Brain microvascular endothelial cell (primary cell): ENCODE data around the gene DACH1.

Source experiments
- DNase-seq: peaks from one replicate; pipeline ENCODE4 v3.0.0-alpha.2; 2020
- H3K27ac ChIP-seq: fragments of 250-450 bp; sonication (Bioruptor Pico); 2 replicates; pipeline ENCODE4 v1.5.1; 2020; ENCODE audit warnings: mild to moderate bottlenecking, moderate library complexity
- H3K27me3 ChIP-seq: fragments of 250-450 bp; sonication (Bioruptor Pico); replicated peaks from 2 replicates; pipeline ENCODE4 v1.5.1; 2020; ENCODE audit warnings: mild to moderate bottlenecking
- H3K36me3 ChIP-seq: fragments of 250-450 bp; sonication (Bioruptor Pico); replicated peaks from 2 replicates; pipeline ENCODE4 v1.5.1; 2020; ENCODE audit warnings: mild to moderate bottlenecking
- H3K4me3 ChIP-seq: 2 replicates; pipeline ENCODE4 v1.5.1; 2011; ENCODE audit warnings: low read depth, mild to moderate bottlenecking, control low read depth, low read length, moderate library complexity
- in situ Hi-C: cut with HindIII; loops from 2 replicates; pipeline ENCODE4 v1.10.0; 2017; ENCODE audit warnings: low sequenced_read_pairs, low pct_ligation_motif_present
- TF ChIP-seq, protein P1 (sequence below): IDR thresholded peaks from 2 replicates; pipeline ENCODE4 v1.5.1; 2011; ENCODE audit warnings: low read depth, mild to moderate bottlenecking, moderate library complexity, low read length, control low read depth, inconsistent platforms; ENCODE audit errors: missing control alignments

Gene DACH1

DNA sequence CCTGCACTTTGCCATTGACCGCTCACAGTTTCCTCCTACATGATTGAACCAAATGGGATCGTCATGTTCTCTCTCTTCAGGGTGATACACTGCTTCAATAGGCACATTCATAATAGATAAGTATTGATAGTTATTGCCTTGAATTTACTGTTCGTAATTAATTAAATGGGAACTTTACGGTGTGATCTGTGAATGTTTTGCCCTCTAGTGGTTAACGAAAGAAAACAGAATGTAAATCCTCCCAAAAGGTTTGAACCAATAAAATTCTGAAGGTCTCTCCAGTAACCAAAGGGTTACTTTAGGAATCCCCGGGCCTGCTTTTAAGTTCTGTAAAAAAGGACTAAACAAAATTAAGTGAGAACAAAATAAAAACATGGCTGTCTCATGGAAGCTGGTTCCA is 389.3 kb downstream of the DACH1 start:
- Histone ChIP-seq H3K27ac (no peak overlapping the region), H3K4me3 (no peak overlapping the region), H3K36me3 (no peaks in the 10 kb centered on the region), H3K27me3 (no peaks in the 10 kb centered on the region)
- in situ Hi-C loops, result no loop called here
- TF ChIP-seq, protein P1, sequence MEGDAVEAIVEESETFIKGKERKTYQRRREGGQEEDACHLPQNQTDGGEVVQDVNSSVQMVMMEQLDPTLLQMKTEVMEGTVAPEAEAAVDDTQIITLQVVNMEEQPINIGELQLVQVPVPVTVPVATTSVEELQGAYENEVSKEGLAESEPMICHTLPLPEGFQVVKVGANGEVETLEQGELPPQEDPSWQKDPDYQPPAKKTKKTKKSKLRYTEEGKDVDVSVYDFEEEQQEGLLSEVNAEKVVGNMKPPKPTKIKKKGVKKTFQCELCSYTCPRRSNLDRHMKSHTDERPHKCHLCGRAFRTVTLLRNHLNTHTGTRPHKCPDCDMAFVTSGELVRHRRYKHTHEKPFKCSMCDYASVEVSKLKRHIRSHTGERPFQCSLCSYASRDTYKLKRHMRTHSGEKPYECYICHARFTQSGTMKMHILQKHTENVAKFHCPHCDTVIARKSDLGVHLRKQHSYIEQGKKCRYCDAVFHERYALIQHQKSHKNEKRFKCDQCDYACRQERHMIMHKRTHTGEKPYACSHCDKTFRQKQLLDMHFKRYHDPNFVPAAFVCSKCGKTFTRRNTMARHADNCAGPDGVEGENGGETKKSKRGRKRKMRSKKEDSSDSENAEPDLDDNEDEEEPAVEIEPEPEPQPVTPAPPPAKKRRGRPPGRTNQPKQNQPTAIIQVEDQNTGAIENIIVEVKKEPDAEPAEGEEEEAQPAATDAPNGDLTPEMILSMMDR, result peak; percentile 47
- no peak for DNase-seq

DNA sequence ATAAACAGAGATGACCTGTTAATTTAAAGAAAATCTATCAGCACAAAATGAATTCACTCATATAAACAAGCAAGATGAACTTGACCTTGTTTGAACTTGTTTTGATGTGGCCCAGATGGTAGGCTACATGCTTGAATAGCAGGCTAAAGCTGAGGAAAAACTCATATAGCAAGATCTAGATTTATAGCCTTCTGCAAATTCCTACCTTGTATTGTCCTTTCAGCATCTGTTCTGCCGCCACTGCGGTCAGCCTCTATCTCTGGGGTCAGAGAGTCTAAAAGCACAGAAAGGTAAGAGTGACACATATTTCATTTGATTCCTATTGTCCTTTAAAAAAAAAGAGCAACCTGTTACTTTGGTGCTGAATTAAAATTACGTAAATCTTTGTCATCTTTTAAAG is 392.1 kb downstream of the DACH1 start:
- Histone ChIP-seq H3K27me3 (no peaks in the 10 kb centered on the region), H3K27ac (no peak overlapping the region), H3K36me3 (no peaks in the 10 kb centered on the region), H3K4me3 (no peak overlapping the region)
- TF ChIP-seq, protein P1, result no peak
- DNase-seq, result no peak
- in situ Hi-C loops, result no loop called here

DNA sequence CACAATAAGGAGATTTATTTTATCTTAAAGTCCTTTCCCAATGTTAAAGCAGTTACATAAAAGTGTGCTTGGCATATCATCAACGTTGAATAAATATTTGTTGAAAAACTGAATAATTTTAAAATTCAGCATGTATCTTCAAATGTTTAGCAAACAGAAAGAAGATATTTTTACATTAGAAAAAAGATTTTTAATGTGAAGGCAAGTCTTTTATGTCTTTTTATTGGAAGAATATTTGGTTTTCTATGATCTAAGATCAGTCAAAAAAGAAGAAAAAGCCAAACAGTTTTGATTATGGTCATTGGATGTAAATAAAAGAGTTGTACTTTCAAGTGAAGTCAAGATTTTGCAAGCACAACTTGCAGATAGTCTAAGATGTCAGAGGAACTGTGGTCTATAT is 397.4 kb downstream of the DACH1 start:
- in situ Hi-C loops, result no loop called here

DNA sequence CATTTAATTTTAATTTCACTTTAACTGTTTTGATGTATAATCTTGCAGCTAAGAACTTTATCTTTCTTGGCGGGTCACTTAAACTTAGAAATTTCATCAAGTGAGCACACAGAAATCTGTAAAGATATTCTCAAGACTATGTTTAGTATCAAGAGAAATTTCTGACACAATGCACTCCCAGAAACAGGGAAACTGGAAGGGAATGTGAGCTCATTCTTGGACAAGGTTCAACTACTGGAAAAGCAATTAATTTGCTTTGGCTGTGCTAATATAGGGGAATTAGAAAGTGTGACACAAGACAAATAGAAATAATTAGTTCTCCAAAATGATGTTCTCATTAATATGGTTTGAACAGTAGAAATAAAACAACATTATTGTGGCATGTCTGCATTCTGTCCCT is 402.3 kb downstream of the DACH1 start:
- TF ChIP-seq, protein P1, result no peak
- Histone ChIP-seq H3K27me3 (no peaks in the 10 kb centered on the region), H3K4me3 (no peak overlapping the region), H3K36me3 (no peaks in the 10 kb centered on the region), H3K27ac (no peak overlapping the region)
- DNase-seq, result no peak
- in situ Hi-C loops, result no loop called here

More for the DNA sequence above, 397.4 kb downstream of the DACH1 start:
- Histone ChIP-seq H3K4me3 (no peak overlapping the region), H3K36me3 (no peaks in the 10 kb centered on the region), H3K27me3 (no peaks in the 10 kb centered on the region), H3K27ac (no peak overlapping the region)
- TF ChIP-seq, protein P1, result no peak
- no peak for DNase-seq

DNA sequence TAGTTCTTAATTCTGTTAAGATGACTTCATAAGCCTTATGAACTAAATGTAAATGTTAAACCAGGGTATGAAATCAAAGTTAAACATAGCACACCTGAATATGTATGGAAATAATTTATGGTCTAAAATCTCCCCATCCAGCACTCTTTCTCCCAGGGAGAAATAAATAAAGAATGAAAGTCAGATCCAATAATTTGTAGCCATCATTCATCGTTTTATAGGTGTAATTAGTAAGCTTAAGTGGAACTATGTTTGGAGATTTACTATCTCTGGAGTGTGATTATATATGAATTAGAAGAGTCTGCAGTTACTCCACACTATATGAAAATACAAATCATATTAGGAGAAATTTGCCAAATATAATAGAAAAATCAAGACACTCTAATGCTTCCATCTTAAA is 405.1 kb downstream of the DACH1 start:
- H3K4me3 ChIP-seq, result no peak overlapping the region
- no peak overlapping the region for H3K27ac ChIP-seq
- no peak for DNase-seq
- no peaks in the 10 kb centered on the region for H3K27me3 ChIP-seq
- TF ChIP-seq, protein P1, result no peak
- H3K36me3 ChIP-seq, result no peaks in the 10 kb centered on the region
- in situ Hi-C loops, result no loop called here

DNA sequence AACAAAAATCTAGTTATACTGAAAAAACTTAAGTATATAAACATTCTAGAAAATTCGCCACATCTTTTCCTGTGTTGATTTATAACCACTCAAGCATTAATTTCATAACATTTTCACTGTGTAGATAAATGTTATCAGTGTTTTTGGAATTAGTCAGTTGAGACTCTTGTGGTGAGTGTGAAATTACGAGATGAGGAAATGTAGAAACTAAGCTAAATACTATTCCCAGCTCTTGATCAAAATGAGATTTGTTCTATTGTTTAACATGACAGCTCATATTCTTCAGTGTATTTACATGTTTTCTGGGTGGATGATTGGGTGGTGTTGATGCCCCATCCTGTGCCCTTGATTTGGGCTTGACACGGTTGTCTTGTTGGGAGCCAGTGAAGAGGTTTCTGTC is 406.8 kb downstream of the DACH1 start:
- in situ Hi-C loops, result no loop called here
- Histone ChIP-seq H3K27me3 (no peaks in the 10 kb centered on the region), H3K4me3 (no peak overlapping the region), H3K36me3 (no peaks in the 10 kb centered on the region), H3K27ac (no peak overlapping the region)
- DNase-seq, result no peak
- TF ChIP-seq, protein P1, result no peak
